ENCODE measurements around the gene LMOD3. TPM values are rescaled to one million over a fixed set of nuclear protein-coding genes. Genes with fewer than 3 reads are reported as not detected.

LMOD3 gene
- polyA plus RNA-seq, 2 of the 4 experiments (the other 2 are of a cell fraction): not detected

GRCh38 chr3:69080233-69080920 is 42.0 kb downstream of the LMOD3 start, which contains the start of gene UBA3:
Gene UBA3, minus strand, starts transcription at chr3:69080365. Its CDS starts 12 bp downstream, at chr3:69080353.
- TF ChIP-seq TFCP2L1 (CRISPR knock-in tag; IDR thresholded peaks at IDR 0.05): no peak
- no peak for TF ChIP-seq ZFP36 (IDR thresholded peaks at IDR 0.05; ENCODE audit: borderline replicate concordance, partially characterized antibody)
- TF ChIP-seq SREBF2 (IDR thresholded peaks at IDR 0.05): no peak
- TF ChIP-seq POLR2A (IDR thresholded peaks at IDR 0.05; ENCODE audit: low read length): peak; percentile 80
- peak; percentile 48; the same call in 1 of the 2 replicates for TF ChIP-seq E2F6 (IDR thresholded peaks at IDR 0.05; ENCODE audit: borderline replicate concordance, low read depth)
- no peak for TF ChIP-seq CBX8 (IDR thresholded peaks at IDR 0.05)
- no peak for TF ChIP-seq EP300 (IDR thresholded peaks at IDR 0.05)
- no peak for TF ChIP-seq BHLHE40 (IDR thresholded peaks at IDR 0.05; ENCODE audit: low read depth, low read length)
- TF ChIP-seq SMC3 (IDR thresholded peaks at IDR 0.05): no peak
- no peak for TF ChIP-seq JUNB (IDR thresholded peaks at IDR 0.05)
- TF ChIP-seq RARB (CRISPR knock-in tag; IDR thresholded peaks at IDR 0.05): no peak
- no peak for TF ChIP-seq HMGXB4 (CRISPR knock-in tag; IDR thresholded peaks at IDR 0.05; ENCODE audit: borderline replicate concordance)
- no peak for TF ChIP-seq RAD21 (conservative IDR thresholded peaks at IDR 0.05 in 1 of 2, IDR thresholded peaks at IDR 0.05 in 1 of 2)
- no peak for TF ChIP-seq CBX2 (IDR thresholded peaks at IDR 0.05; ENCODE audit: borderline replicate concordance, low read depth)
- TF ChIP-seq ELK1 (IDR thresholded peaks at IDR 0.05; ENCODE audit: low read depth, low read length): no peak
- TF ChIP-seq HES2 (IDR thresholded peaks at IDR 0.05): no peak
- no peak for TF ChIP-seq HOXB13 (CRISPR knock-in tag; IDR thresholded peaks at IDR 0.05; ENCODE audit: low read depth)
- TF ChIP-seq ESRRA (IDR thresholded peaks at IDR 0.05; ENCODE audit: borderline replicate concordance, low read length): no peak
- TF ChIP-seq FOXS1 (CRISPR knock-in tag; IDR thresholded peaks at IDR 0.05): no peak
- TF ChIP-seq JUN (IDR thresholded peaks at IDR 0.05): peak; percentile 62 to 80; a peak in 4 of 5 replicates
- ChIA-PET POLR2A (no interaction called here), CTCF (no interaction called here)
- ATAC-seq: peak; percentile 76 to 88
- WGBS (ENCODE audit: missing lambda C conversion rate): 9% methylated on average over 18 of the region's 37 CpGs
- peak; percentile 50 to 83 for DNase-seq (ENCODE audit: low read depth in 1 of 2, low spot score in 1 of 2)
- Histone ChIP-seq H3K4me1 (peaks cover 53% of the 10 kb centered on the region), H3K4me3 (peak within 1 kb of the TSS; percentile 82), H3K27ac (peak within 1 kb of the TSS; percentile 91 to 99), H3K4me2 (peak within 1 kb of the TSS; percentile 95), H3K9me3 (no peaks in the 10 kb centered on the region)
- FAIRE-seq: no peak

GRCh38 chr3:69079269-69080159 is 42.9 kb downstream of the LMOD3 start:
- ATAC-seq: peak; percentile 54 to 55; a peak in 4 of 6 replicates
- ChIA-PET CTCF (no interaction called here), POLR2A (interaction anchor here (0.6 kb wide), 1 partner anchor 27 kb away, joined by 3 read pairs; the partner anchor contains the start of gene TMF1)
- Histone ChIP-seq H3K9me3 (no peaks in the 10 kb centered on the region), H3K4me1 (peaks cover 53% of the 10 kb centered on the region), H3K4me2 (peak overlapping the region; percentile 89), H3K4me3 (peak overlapping the region; percentile 82), H3K27ac (peak overlapping the region; percentile 91 to 99)
- DNase-seq (ENCODE audit: low read depth in 1 of 2, low spot score in 1 of 2): no peak
- no peak for FAIRE-seq
- 5% methylated on average over 8 of the region's 29 CpGs for WGBS (ENCODE audit: missing lambda C conversion rate)
- TF ChIP-seq HDAC2 (IDR thresholded peaks at IDR 0.05): no peak
- no peak for TF ChIP-seq EP300 (IDR thresholded peaks at IDR 0.05)
- TF ChIP-seq REST (IDR thresholded peaks at IDR 0.05): no peak
- TF ChIP-seq ESRRA (IDR thresholded peaks at IDR 0.05; ENCODE audit: borderline replicate concordance, low read length): no peak
- TF ChIP-seq TFCP2L1 (CRISPR knock-in tag; IDR thresholded peaks at IDR 0.05): no peak
- TF ChIP-seq FOSB (CRISPR knock-in tag; IDR thresholded peaks at IDR 0.05): no peak
- TF ChIP-seq KDM5A (IDR thresholded peaks at IDR 0.05): no peak
- no peak for TF ChIP-seq SREBF2 (IDR thresholded peaks at IDR 0.05)
- no peak for TF ChIP-seq TP53 (CRISPR knock-in tag; IDR thresholded peaks at IDR 0.05)
- TF ChIP-seq EHF (CRISPR knock-in tag; IDR thresholded peaks at IDR 0.05): no peak
- no peak for TF ChIP-seq HEYL (CRISPR knock-in tag; IDR thresholded peaks at IDR 0.05)
- TF ChIP-seq USF2 (IDR thresholded peaks at IDR 0.05): no peak
